HL-60 (cell line): ENCODE data around the gene MYO10.

Experiments
- CTCF ChIP-seq: IDR thresholded peaks from one replicate; pipeline ENCODE4 v1.5.1; 2011; ENCODE audit warnings: low read length, control low read depth, inconsistent platforms; ENCODE audit not compliant: insufficient read depth
- GABPA ChIP-seq: IDR thresholded peaks from 2 replicates; pipeline ENCODE4 v1.6.1; 2012; ENCODE audit warnings: low read depth
- POLR2AphosphoS5 ChIP-seq: IDR thresholded peaks from 2 replicates; pipeline ENCODE4 v1.6.1; 2012; ENCODE audit warnings: low read depth
- REST ChIP-seq: IDR thresholded peaks from 2 replicates; pipeline ENCODE4 v1.6.1; 2012; ENCODE audit warnings: low read depth; ENCODE audit not compliant: insufficient replicate concordance
- SPI1 ChIP-seq: IDR thresholded peaks from 2 replicates; pipeline ENCODE4 v1.6.1; 2012; ENCODE audit warnings: low read depth, mild to moderate bottlenecking, borderline replicate concordance

- no peak for TF ChIP-seq CTCF
- TF ChIP-seq REST = no peak
- TF ChIP-seq POLR2AphosphoS5 = no peak
- no peak for TF ChIP-seq GABPA
- no peak for TF ChIP-seq SPI1
These were observed 143.4 kb downstream of the MYO10 start for GRCh38 chr5:16792598-16793275.
